Measurements from ENCODE around the gene PSMF1. TPM values are rescaled to one million over a fixed set of nuclear protein-coding genes. Genes with fewer than 3 reads are reported as not detected.

The PSMF1 gene
- total and polyA plus RNA-seq, 2 of the 13 experiments (the other 11 are each of a cell fraction or from before 2014, with no cell fraction given), result 82.5 to 86.0 TPM

GRCh38 chr20:1166948-1167720 is 48.7 kb downstream of the PSMF1 start (continued):
- TF ChIP-seq ZSCAN20 (CRISPR knock-in tag; IDR thresholded peaks at IDR 0.05; ENCODE audit: borderline replicate concordance) (no peak), REL (CRISPR knock-in tag; conservative IDR thresholded peaks at IDR 0.05) (no peak), ZNF790 (CRISPR knock-in tag; IDR thresholded peaks at IDR 0.05; ENCODE audit: borderline replicate concordance) (no peak), ZBTB49 (CRISPR knock-in tag; IDR thresholded peaks at IDR 0.05; ENCODE audit: borderline replicate concordance) (no peak), ZNF816 (CRISPR knock-in tag; IDR thresholded peaks at IDR 0.05; ENCODE audit: borderline replicate concordance) (no peak), TEAD2 (CRISPR knock-in tag; IDR thresholded peaks at IDR 0.05) (no peak), ZFP36L1 (CRISPR knock-in tag; IDR thresholded peaks at IDR 0.05) (no peak), XBP1 (CRISPR knock-in tag; IDR thresholded peaks at IDR 0.05) (no peak), EZH2 (conservative IDR thresholded peaks at IDR 0.05; ENCODE audit: low read depth, low read length) (no peak), ZNF773 (CRISPR knock-in tag; IDR thresholded peaks at IDR 0.05; ENCODE audit: borderline replicate concordance) (no peak)
- TF ChIP-seq, protein P1, sequence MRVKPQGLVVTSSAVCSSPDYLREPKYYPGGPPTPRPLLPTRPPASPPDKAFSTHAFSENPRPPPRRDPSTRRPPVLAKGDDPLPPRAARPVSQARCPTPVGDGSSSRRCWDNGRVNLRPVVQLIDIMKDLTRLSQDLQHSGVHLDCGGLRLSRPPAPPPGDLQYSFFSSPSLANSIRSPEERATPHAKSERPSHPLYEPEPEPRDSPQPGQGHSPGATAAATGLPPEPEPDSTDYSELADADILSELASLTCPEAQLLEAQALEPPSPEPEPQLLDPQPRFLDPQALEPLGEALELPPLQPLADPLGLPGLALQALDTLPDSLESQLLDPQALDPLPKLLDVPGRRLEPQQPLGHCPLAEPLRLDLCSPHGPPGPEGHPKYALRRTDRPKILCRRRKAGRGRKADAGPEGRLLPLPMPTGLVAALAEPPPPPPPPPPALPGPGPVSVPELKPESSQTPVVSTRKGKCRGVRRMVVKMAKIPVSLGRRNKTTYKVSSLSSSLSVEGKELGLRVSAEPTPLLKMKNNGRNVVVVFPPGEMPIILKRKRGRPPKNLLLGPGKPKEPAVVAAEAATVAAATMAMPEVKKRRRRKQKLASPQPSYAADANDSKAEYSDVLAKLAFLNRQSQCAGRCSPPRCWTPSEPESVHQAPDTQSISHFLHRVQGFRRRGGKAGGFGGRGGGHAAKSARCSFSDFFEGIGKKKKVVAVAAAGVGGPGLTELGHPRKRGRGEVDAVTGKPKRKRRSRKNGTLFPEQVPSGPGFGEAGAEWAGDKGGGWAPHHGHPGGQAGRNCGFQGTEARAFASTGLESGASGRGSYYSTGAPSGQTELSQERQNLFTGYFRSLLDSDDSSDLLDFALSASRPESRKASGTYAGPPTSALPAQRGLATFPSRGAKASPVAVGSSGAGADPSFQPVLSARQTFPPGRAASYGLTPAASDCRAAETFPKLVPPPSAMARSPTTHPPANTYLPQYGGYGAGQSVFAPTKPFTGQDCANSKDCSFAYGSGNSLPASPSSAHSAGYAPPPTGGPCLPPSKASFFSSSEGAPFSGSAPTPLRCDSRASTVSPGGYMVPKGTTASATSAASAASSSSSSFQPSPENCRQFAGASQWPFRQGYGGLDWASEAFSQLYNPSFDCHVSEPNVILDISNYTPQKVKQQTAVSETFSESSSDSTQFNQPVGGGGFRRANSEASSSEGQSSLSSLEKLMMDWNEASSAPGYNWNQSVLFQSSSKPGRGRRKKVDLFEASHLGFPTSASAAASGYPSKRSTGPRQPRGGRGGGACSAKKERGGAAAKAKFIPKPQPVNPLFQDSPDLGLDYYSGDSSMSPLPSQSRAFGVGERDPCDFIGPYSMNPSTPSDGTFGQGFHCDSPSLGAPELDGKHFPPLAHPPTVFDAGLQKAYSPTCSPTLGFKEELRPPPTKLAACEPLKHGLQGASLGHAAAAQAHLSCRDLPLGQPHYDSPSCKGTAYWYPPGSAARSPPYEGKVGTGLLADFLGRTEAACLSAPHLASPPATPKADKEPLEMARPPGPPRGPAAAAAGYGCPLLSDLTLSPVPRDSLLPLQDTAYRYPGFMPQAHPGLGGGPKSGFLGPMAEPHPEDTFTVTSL (CRISPR knock-in tag; IDR thresholded peaks at IDR 0.05; ENCODE audit: borderline replicate concordance), result no peak
